Measurements from ENCODE around the gene ARHGEF16.

- TF ChIP-seq CTCF (IDR thresholded peaks at IDR 0.05) (no peak), POLR2A (IDR thresholded peaks at IDR 0.05) (no peak)
These were observed 12.1 kb upstream of the ARHGEF16 start for GRCh38 chr1:3442331-3442730.

All from breast epithelium (tissue), 3 donors.